IPS-18c (cell line): ENCODE results near the gene ZNF429.
"Not testable (repeated sequence)": the region's sequence is repeated elsewhere in the genome, so short reads cannot be mapped to it uniquely, and the experiment has no call there.

Experiments
- H3K4me3 ChIP-seq: 2 replicates; pipeline ENCODE4 v1.7.0; 2013; ENCODE audit warnings: low read depth, mild to moderate bottlenecking, low read length, moderate library complexity; ENCODE audit not compliant: insufficient read depth
- H3K9me3 ChIP-seq: one replicate; pipeline ENCODE4 v1.6.1; 2013; ENCODE audit warnings: mild to moderate bottlenecking, low read length, moderate library complexity; ENCODE audit not compliant: control insufficient read depth, insufficient read depth

The ZNF429 gene

DNA sequence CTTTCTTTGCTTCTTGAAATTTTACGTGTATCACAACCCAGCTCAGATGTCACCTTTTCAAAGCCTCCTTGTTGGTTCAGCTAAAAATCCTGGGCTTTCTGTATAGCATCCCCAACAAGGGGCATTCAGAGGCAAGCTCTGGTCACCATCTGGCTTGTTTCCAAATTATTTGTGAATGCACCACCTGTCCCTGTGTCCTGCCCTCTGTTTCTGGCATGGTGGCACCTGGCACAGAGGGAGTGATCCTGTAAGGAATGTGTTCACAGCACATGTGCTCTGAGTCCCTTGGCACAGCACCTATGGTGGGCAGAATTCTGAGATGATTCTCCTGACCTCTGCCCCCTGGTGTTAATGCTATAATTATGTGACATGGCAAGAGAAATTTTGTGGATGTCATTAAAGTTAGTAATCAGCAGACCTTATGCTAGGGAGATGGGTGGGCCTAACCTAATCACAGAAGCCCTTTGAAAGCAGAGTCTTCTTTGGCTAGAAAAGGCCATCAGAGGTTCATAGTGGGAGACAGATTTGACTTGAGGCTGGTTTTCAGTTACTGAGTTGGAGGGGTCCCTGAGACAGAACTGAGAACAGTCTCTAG lies 76.3 kb downstream of the ZNF429 start:
- peaks cover 4% of the 10 kb centered on the region for H3K9me3 ChIP-seq
- no peak overlapping the region for H3K4me3 ChIP-seq

DNA sequence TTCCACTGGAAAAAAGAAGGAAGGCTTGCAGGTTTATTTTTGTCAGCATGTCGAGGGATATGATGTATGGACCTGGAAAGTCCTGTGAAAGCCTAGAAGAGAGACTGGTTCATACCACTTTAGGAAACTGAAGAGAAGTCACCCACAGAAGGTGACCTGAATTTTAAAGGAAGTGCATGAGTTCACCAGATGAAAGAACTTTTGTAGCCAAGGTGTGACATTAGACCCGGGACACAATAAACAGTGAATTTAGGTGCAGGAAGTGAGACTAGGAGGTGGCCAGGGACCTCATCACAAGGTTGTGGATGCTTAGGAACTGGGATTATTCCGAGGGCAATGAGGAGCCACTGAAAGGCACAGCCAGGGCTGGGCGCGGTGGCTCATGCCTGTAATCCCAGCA lies 79.1 kb downstream of the ZNF429 start:
- Histone ChIP-seq H3K9me3 (peaks cover 2% of the 10 kb centered on the region), H3K4me3 (no peak overlapping the region)

DNA sequence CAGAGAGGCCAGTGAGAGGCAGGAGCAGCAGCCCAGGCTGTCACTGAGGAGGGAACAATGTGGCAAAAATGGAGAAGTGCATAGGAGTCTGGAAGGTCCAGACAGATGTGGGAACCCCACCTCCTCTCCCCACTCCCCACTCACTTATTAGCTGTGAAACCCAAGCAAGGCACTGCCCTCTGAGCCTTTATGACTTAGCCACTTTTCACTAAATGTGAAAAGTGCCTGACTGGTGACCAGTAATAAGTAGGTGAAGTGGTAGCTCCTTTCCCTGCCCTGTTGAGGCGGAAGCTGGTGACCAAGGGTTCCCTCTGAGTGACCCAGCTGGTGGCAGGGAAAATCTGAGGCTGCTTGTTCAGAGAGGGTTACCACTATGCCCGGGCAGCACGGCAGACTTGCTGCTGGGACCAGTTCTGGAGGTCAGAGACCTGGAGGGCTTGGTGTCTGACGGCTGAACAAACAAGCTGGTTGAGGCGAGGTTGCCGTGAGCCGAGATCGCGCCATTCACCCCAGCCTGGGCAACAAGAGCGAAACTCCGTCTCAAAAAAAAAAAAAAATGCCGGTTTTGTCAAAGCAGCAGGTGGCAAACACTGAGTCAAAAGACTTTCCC lies 80.0 kb downstream of the ZNF429 start:
- no peak overlapping the region for H3K4me3 ChIP-seq
- H3K9me3 ChIP-seq = peaks cover 4% of the 10 kb centered on the region

DNA sequence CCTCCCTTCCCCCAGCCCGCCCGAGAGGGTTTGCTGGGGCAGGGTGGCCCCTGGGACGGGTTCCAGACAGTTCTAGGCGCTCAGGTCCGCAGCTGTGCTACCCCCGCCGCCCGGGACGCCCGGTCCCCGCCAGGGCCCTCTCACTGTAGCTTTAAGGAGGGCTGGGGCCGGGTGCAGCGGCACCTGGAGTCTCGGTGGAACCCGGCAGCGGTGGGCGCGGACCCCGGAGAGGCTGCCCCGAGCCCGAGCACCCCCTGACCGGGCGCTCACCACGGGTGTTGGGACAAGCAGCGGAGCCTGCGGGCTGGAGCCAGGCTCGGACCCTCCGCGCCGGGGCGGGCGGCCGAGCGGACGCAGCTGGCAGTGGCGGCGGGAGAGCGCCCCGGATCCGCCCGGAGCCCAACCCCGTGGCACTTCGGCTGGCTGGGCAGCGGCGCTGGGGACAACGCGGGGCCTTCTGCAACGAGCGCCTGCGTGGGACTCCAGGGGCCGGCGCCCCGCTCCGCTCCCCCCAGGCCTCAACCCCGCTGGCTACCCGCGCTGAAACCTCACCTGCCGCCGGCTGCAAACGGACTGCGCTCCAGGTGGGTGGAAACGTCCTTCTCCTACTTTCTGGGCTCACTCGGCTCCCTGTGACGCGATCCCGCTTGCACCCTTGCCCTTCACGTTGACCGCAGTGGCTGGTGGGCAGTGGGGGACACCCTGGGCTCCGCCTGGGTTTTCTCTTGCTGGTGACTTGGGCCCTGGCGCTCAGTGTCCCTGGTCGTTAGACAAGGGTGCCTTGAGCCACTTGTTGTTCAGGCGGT lies 81.1 kb downstream of the ZNF429 start:
- H3K9me3 ChIP-seq = peaks cover 2% of the 10 kb centered on the region
- H3K4me3 ChIP-seq = peak overlapping the region; percentile 64

DNA sequence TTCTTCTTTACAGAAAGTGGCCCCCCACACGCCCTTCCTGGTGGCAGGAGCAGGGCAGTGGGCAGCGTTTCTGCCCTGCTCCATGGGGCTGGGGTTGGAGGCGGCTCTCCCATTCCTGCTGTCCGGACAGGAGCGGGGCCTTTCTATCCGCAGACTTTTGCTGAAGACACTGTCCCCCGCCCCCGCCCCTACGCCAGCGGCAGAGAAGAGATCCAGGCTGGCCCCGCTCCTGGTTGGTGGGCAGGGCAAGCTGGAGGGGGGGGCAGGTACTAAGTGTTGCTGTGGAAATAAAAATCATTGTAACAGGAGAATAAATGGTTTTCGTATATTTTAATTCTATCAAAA lies 81.7 kb downstream of the ZNF429 start:
- Histone ChIP-seq H3K4me3 (peak overlapping the region; percentile 64), H3K9me3 (peaks cover 2% of the 10 kb centered on the region)

DNA sequence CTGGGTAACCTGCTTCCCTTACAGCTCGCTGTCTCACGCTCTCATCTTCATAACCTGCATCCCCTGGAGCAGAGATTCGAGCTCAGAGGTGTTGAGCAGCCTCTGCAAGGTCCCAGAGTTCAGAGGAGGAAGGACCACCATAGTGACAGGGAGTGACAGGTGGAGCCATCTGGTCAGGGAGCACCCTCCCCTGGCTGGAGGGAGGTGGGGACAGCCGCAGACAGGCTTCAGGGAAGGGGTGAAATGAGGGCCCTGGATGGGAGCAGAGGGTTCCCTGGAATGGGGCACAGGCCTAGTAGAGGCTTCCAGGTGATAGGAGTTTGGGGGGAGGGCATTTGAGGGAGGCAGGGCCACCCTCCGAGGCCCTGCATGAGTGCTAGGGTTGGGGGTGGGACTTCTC lies 82.1 kb downstream of the ZNF429 start:
- peaks cover 4% of the 10 kb centered on the region for H3K9me3 ChIP-seq
- no peak overlapping the region for H3K4me3 ChIP-seq

DNA sequence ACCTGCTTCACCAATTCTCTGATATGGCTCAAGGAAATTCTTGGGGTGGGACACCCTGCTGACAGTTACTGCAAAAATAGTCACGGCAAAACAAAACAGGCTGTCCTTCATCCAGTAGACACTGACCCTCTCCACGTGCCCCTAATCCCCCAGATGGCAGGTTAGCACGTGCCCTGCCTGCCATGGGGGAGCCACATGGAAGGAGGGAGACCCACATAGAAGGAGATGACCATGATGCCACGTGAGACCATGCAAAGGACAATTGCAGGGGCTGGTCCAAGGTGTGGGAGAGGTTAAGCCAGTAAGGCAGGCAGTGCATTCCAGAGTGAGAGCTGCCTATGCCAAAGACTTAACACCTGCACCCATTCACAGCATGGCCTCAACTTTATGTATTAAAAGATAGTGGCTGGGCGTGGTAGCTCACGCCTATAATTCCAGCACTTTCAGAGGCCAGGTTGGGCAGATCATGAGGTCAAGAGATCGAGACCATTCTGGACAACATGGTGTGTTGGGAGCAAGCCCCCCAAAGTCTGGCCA lies 82.7 kb downstream of the ZNF429 start:
- no peak overlapping the region for H3K4me3 ChIP-seq
- peaks cover 4% of the 10 kb centered on the region for H3K9me3 ChIP-seq

DNA sequence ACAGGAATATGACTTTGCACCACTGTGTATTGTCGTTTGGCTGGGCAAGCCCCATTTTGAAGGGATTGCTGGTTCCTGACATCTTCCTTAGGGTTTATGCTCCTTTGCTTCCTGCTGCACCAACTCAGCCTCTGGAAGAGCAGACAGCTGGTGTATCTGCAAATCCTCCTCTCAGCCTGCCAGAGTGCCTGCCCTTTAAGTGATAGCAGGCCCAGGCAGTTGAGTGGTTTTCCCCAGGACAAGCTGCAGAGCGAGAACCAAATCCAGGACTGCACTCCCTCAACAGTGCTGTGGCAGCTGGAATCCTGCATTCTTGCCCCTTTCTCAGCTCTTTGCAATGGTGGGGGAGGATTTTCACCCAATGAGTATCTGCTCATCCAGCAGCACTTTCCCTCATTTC lies 85.5 kb downstream of the ZNF429 start:
- H3K4me3 ChIP-seq = no peak overlapping the region
- peaks cover 4% of the 10 kb centered on the region for H3K9me3 ChIP-seq

DNA sequence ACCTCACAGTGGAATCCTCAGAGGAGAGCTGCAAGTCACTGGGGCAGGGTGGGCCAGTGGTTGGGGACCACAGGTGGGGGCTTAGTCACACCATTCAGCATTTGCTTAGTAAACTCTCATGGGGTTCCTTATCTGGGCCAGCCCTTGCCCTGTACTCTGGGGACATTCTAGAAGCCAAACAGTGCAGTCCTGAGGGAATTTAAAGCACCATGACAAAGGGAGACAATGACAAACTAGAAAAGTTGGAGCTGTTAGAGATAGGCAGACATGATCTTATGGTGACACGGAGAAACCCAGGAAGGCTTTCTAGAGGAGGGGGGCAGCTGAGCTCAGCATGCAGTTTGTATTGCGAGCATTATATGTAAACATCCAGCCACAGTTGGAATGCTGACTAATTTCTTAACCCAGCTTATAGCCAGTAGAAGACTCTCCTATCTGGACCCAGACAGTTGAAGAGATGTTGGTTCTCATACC lies 87.6 kb downstream of the ZNF429 start:
- Histone ChIP-seq H3K9me3 (peaks cover 4% of the 10 kb centered on the region), H3K4me3 (no peak overlapping the region)

DNA sequence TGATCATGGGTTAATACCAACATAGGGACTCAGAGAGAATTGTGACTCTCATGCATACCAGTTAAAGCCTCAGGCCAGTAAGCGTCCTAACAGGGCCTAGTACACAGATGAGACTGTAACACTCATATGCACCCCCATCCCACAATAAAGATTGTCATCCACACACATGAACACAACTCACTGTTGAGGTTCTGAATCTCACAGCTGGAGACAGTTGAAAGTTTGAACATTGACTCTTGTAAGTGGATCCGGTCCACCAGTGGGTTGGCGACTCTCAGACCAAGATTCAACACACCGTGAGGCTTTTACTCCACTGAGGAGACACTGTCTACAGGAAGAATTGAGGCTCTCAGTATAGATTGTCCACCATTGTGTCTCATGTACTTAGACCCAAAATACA lies 88.1 kb downstream of the ZNF429 start:
- H3K9me3 ChIP-seq = peaks cover 4% of the 10 kb centered on the region
- no peak overlapping the region for H3K4me3 ChIP-seq

DNA sequence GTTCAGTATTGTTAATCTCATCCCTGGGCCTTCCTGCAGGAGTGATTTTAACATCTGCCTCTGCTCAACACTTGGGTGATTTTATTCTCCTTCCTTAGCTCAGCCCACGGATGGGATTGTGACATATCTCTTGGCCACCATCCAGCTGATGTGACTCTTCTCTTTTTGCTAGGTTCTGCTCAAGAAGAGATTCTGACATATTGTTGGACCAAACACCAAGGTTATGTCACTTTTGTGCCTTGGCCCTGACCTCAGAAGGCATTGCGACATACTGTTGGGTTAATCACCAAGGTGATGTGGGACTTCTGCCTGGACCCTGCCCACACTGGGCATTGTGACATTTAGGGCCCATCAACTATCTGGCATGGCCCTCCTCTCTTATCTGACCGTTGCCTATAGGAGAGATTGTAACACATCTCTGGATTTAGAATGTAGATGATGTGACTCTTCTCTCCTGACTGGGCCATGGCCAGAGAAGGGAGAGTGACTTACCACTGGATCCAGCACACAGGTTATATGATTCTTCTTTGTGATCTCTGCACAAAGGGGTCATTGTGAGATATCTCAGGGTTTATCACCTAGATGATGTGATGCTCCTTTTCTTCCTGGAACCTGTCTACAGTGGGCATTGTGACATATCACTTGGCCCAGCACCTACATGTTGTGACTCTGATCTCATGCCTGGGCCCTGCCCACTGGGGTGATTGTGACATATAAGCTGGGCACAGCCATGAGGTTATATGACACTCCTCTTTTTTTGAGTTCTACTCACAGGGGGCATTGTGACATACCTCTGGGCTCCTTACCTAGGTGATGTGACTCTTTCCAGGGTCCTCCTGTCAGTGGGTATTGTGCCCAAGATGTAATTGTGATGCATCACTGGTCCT lies 88.8 kb downstream of the ZNF429 start:
- no peak overlapping the region for H3K4me3 ChIP-seq
- peaks cover 4% of the 10 kb centered on the region for H3K9me3 ChIP-seq

DNA sequence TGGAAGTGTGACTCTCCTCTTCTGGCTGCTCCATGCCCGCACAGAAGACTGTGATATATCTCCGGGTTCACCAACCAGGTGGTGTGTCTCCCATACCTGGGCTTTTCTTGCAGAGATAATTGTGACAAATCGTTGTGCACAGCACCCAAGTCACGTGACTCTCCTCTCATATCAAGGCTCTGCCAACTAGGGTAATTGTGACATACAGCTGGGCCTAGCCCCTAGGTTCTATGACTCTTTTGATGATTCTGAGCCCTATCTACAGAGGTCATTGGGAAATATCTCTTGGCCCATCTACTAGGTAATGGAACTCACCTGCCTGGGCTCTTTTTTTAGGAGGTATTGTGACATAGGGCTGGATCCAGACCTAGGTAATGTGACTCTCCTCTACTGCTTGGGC lies 89.8 kb downstream of the ZNF429 start:
- H3K4me3 ChIP-seq = no peak overlapping the region
- H3K9me3 ChIP-seq = peaks cover 2% of the 10 kb centered on the region

DNA sequence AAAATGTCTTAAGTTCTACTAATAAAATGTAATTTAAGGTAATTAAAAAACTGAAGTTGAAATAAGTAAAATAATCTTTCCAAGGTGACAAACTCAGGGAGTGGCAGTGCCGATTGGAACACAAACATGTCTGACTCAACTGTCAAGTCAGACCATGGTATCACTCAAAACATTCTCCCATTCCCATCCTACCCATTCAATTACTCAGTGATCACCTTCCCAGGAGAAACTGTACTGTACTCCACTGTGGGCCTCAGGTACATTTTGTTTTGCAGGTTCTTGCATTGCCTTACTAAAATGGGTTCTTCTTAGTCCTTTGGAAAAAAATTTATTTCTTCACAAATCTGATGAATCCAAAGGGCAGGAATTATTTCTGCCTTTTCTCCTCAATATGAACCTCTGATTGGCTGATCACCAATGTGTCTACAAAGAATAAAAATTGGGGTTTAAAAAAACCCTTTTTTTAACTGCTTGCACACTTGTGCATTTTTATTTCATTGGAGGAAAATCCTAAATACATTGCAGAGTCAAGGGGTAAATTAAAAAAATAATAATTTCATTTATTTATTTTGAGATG lies 96.8 kb downstream of the ZNF429 start:
- Histone ChIP-seq H3K4me3 (no peak overlapping the region), H3K9me3 (no peaks in the 10 kb centered on the region)

DNA sequence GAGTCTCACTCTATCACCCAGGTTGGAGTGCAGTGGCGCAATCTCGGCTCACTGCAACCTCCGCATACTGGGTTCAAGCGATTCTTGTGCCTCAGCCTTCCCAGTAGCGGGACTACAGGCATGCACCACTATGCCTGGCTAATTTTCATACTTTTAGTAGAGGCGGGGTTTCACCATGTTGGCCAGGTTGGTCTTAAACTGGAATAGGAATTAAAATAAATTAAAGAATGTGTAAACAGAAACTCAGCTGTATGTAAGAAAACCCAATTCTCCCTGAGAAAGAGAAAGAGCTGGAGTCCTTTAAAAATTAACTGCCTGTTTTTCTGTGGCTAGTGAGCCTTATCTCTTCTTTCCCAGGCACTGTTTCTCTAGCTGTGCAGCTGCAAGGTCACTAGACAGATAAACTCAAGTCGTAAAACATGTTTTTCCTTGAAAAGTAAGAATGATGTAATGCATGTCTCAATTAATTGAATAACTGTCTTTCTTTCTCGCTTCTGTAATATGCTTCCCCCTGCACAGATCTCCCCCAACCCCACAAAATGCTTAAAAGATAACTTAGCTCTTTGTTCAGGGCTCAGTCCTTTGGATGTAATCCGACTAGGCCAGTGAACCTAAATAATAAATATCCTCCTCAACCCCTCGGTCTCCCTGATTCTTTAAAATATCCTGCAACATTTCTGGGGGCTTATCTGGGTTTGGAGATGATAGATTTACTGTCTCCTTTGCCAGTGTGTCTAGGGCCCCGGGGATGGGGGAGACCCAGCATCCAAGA lies 97.4 kb downstream of the ZNF429 start:
- not testable (repeated sequence) for H3K9me3 ChIP-seq, H3K4me3 ChIP-seq

DNA sequence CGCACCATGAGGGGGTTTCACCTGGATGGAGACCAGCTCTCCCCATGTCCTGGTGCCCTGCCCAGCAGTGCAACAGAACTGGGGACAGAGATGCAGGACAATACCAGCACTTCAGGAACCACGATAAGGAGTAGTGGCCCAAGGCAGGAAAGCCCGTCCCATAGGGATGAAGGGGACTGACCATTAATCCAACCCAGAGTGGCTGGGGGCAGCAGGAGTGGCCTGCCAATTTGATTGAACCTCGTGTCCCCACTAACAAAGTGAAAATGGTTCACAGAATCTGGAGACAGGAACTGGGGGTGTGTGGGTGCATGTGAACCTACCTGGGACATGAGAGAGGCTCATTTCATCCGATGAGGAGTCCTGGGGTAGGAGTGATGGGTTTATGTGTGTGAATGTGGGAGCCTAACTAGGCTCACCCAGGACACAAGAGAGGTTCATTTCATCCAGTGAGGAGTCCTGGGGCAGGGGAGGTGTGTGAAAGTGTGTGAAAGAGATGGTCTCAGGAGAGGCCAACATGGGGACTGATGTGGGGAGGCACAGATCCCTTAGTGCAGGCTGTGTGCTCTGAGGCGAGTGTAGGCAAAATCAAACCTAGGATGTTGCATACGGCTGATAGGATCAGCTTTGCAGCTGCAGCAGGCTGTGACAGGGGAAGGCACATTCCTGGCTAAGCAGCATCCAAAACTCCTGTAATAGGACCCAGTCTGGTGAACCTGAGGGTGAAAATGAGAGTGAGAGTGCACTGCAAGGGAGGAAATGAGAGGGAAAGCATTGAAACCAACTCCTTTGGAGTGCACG lies 98.2 kb downstream of the ZNF429 start:
- no peak overlapping the region for H3K4me3 ChIP-seq
- H3K9me3 ChIP-seq = no peaks in the 10 kb centered on the region
